GM19023 (cell line): ENCODE results near the gene SHLD3.
"Not testable (repeated sequence)": the region's sequence is repeated elsewhere in the genome, so short reads cannot be mapped to it uniquely, and the experiment has no call there.

Experiments
- ATAC-seq: cut with Tn5 transposase; IDR thresholded peaks from one replicate; pipeline ENCODE4 v1.9.1; 2021; ENCODE audit warnings: mild to moderate bottlenecking, moderate library complexity; ENCODE audit not compliant: unreplicated experiment

SHLD3 gene, protein sequence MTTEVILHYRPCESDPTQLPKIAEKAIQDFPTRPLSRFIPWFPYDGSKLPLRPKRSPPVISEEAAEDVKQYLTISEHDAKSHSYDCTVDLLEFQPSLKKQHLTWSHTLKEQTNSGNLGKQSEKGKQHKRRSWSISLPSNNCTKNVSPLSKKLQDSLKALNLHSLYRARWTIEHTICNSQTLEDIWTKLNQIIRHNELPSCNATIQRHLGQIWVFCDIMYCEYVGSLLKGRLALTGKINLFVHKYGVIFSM

DNA sequence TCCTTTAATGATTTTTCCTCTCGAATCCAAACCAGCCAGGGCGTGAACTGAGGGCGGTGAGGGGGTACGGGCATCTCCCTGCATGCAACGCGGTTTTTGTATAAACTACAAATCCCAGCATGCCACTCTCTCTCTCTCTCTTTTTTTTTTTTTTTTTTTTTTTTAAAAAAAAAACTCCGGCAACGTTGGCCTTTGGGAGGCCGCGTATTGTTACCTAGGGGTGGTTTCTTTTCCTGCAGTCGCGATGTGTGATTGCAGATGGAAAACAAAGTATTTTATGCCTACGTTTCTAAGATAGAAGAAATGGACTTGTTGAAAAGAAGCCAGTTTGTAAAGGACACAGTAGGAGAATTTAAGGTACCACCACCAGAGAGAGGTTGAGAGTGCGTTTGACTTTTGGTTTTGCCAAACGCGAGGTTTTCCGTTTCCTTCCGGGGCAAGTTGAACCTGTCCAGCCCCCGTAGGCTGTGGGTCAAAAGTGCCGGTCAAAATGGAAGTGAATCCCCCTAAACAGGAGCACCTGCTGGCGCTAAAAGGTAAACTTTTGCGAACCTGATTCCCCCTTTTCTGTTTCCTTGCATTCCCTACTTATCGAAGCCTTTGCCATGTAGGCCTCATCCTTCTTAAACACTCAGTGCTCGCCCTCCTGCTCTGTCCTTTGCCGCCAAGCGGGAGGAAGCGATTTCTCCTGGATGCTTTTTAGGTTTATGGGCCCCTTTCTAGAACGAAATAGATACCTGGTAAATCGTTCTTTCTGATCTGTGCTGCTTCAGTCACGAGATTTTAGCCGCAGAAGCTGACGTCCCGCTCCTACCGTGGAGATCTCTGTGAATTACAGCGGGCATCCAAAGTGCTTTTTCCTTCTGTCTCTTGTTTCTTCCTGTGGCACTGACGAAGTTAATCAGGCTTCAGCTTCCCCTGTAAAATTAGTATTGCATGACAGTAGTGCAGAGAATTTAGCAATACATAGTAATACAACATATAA lies at the start of gene SHLD3, which contains the start of gene TRAPPC13:
Gene SHLD3 (plus strand): TSS at position 457 of the 985 bp plus-strand sequence. CDS start 4,561 bp downstream, outside the sequence.
Gene TRAPPC13 (plus strand): TSS at position 457 of the 985 bp plus-strand sequence. CDS start 34 bp downstream, at position 491.
- ATAC-seq, result peak; percentile 75

GRCh38 chr5:65577141-65577540 lies 47.7 kb upstream of the SHLD3 start:
- no peak for ATAC-seq

DNA sequence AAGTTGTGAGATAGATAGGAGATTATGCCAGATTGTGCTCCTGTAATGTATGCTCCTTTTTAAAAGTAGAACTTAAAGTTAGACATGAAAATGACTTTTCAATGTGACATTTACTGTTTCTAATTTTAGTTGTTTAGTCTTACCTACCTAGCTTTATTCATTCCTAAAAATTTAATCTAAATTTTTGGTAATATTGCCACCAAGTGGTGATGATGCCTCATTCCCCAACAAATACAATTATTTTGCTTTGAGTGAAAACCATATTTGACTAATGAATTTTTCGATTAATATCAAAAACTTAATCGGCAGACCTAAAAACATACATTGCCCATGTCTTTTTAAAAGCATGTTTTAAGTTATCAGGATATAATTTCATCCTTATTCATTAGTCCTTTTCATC lies 36.1 kb upstream of the SHLD3 start:
- no peak for ATAC-seq

DNA sequence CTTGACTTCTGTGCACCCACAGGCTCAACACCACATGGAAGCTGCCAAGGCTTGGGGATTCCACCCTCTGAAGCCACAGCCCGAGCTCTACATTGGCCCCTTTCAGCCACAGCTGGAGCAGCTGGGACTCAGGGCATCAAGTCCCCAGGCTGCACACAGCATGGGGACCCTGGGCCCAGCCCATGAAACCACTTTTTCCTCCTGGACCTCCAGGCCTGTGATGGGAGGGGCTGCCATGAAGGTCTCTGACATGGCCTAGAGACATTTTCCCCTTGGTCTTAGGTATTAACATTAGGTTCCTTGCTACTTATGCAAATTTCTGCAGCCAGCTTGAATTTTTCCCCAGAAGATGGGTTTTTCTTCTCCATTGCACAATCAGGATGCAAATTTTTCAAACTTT lies 23.1 kb upstream of the SHLD3 start:
- not testable (repeated sequence) for ATAC-seq

- no peak for ATAC-seq
These were observed 13.3 kb upstream of the SHLD3 start for GRCh38 chr5:65611524-65611923.

DNA sequence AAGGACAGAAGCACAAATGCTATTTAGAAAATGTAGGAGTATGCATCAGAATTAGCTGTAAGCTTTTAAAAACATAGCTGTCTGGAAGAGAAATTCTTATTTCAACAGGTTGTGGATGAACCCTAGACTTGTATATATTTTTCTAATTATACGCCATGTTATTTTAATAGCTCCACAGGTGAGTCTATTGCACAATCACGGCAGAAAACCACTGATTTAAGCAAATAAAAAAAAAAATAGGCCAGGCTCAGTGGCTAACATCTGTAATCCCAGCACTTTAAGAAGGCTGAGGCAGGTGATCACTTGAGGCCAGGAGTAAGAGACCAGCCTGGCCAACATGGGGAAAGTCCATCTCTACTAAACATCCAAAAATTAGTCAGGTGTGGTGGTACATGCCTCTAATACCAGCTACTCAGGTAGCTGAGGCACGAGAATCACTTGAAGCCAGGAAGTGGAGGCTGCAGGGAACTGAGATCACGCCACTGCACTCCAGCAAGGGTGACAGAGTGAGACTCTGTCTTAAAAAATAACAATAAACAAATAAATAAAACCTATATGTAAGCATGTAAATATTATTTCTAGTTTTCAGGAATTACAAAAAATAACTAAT lies 12.4 kb upstream of the SHLD3 start:
- no peak for ATAC-seq

DNA sequence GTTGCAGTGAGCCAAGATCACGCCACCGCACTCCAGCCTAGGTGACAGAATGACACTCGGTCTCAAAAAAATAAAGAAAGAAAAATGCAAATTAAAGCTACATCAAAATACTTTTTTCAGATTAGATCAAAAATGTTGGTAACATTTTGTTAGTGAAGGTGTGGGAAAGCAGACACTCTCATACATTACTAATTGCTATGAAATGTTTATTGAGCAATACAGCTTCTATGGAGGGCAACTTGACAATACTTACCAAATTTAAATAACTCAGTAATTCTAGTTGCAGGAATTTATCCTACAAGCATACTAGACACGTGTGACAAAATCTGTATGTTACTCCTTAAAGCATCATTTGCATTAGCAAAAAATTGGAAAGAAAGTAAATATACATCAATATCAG lies 4.8 kb upstream of the SHLD3 start:
- ATAC-seq, result no peak

- ATAC-seq, result not testable (repeated sequence)
These were observed 2.9 kb upstream of the SHLD3 start for GRCh38 chr5:65621961-65622360.

DNA sequence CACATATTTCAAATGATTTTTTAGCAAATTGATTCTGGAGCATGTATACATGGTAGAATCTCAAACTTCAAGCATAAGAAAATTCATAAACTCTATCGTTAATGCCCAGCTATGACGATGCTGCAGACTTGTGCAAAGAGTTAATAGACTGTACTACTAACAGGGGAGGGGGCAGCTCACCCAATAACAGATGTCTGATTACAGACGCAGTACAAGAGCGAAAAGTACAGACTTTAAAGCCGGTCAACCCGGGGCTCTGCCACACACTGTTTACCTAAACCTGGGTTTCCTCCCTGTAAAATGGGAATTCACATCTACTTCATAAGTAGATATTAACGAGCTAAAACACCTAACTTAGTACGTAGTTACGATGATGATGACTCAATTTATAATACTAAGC lies 1.3 kb upstream of the SHLD3 start:
- no peak for ATAC-seq

GRCh38 chr5:65624025-65624570 lies 729 bp upstream of the SHLD3 start, which contains the start of gene TRIM23:
Gene TRIM23 (minus strand): TSS chr5:65624333. CDS start chr5:65624274, 59 bp downstream.
- peak; percentile 96 for ATAC-seq

GRCh38 chr5:65625743-65626142 lies 916 bp downstream of the SHLD3 start:
- no peak for ATAC-seq

DNA sequence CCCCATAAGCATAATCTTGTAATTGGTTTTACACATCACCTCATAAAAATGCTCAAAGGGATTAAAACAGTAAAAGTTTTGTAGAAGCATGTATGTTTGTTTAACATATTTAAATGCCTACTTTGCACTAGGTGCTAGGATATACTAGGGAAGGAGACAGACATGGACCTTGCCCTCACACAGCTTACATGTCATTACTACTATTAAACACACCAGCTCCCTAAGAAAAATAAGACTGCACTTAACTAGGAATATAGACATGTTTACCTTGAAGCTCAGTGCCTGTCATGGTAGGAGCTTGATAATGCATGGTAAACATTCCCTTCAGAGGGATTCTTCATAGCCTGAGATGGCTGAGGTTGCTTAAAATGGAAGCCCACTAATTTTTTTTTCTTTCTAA lies 6.2 kb downstream of the SHLD3 start:
- ATAC-seq, result no peak

DNA sequence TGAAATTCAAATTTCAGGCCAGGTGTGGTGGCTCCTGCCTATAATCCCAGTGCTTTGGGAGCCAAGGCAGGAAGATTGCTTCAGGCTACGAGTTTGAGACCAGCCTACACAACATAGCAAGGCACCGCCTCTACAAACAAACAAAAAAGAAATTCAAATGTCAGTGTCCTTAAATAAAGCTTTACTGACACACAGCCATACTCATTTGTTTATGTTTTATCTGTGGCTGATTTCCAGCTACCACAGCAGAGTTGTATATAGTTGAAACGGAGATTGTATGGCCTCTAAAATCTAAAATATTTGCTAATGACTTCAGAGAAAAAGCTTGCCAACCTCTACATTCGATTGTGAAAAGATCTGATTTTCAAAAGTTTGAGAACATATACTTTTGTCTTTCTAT lies 15.4 kb downstream of the SHLD3 start:
- no peak for ATAC-seq

GRCh38 chr5:65646938-65647337 lies 22.1 kb downstream of the SHLD3 start:
- no peak for ATAC-seq

DNA sequence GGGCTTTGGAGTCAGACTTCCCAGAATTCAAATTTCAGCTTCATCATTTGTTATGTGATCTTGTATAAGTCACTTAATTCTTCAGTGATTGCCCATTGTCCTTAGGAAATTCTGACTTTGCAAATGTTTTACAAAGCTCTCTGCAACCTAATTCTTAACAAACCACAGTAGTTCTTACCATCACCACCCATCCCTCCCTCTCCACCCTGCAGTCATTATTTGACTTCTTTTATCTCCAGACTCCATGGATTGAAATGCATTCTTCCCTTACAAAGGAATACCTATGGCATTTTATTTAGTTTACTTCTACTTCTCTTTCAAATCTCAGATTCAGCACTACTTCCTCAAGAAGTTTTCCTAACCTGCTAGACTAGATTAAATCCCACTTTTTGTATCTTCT lies 23.1 kb downstream of the SHLD3 start:
- no peak for ATAC-seq

DNA sequence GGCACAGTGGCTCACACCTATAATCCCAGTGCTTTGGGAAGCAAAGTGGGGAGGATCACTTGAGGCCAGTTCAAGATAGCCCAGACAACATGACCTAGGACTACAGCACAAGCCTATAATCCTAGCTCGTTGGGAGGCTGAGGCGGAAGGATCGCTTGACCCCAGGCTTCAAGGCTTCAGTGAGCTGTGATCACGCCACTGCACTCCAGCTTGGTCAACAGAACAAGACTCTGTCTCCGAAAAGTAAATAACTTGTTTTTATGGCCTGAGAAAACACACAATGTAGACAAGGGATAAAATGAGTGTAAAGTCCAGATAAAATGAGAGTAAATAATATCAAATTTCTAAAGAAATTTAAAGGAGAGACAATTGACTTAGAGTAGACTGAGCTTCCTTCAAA lies 26.3 kb downstream of the SHLD3 start:
- ATAC-seq, result no peak

DNA sequence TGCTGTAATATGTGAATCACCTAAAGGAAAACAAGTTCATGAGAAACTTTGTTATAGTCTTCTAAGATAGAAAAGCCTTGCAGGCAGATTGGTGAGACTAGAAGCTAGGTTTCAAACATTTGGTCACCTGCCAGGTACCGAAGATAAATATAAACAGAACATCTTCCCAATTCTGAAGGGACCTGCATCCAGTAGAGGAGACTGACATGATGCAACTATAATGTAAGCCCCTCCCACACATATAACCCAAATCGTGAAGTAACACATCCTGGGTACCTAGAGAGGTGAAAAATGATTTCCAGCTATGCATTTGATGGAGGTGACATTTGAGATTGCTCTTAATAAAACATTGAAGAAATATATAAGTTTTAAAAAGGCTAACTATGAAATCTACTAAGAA lies 29.9 kb downstream of the SHLD3 start:
- ATAC-seq, result no peak

DNA sequence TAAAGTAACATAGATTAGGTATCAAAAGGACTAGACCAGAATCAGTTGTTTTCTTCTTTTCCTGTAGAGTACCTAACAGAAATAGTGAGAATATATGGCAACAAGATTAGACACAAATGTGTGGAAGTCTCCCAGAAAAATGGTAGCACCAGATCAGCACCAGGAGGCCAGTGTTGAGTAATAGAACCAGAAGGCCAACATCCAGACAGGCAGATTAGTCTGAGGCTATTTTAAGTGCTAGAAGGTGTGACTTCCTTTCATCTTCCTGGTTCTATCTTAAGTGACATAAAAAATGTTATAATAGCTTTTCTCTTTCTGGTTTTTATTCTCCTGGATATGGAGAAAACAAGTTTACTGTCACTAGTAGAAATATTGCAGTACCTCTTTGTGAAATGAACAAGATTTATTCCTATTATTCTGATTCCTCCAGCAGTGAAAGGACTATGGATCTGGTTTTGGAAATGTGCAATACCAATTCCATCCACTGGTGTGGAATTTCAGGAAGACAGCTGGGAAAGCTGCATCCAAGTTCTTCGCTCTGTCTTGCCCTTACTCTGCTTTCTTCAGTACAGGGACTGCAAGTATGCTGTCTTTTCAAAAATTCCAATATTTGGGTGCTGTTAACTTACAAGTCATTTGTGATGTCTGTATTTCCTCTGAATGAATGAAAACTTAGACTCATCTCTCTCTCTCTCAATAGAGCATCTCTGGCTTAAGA lies 39.1 kb downstream of the SHLD3 start:
- ATAC-seq, result no peak

GRCh38 chr5:65668696-65669095 lies 43.9 kb downstream of the SHLD3 start:
- ATAC-seq, result no peak

DNA sequence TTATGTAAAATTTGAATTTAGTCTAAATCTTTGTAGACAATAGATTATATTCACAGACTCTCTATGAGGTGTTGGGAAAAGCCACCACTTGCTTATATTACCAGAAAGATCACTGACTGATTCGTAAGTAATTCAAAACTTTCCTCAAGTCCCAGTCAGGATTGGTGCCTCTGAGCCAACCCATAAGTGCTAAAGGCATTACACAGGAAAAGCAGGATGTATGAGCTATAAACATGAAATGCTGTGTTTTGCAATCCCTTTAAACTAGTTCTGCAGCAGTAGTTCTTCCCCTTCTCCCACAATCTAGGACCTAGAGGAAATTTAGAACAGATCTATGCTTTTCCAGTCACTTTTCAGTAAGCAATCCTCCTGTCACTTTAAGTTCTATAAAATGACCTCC lies 48.0 kb downstream of the SHLD3 start:
- no peak for ATAC-seq
